ENCODE data around the gene PTGES3L. TPM values are rescaled to one million over a fixed set of nuclear protein-coding genes. Genes with fewer than 3 reads are reported as not detected.

The PTGES3L gene
- total RNA-seq, result 0.13 TPM in 2 replicates

GRCh38 chr17:42979511-42980273, at the start of gene PTGES3L:
PTGES3L (minus strand) TSS chr17:42980080; CDS start chr17:42980053, 27 bp downstream.
- peak in 1 of 2 donors; percentile 45 for DNase-seq (ENCODE audit: low read depth in 2 of 2)

GRCh38 chr17:43028221-43028861, 48.5 kb upstream of the PTGES3L start:
- DNase-seq (ENCODE audit: low read depth in 2 of 2), result no peak

GRCh38 chr17:43027091-43028032, 47.5 kb upstream of the PTGES3L start:
- no peak for DNase-seq (ENCODE audit: low read depth in 2 of 2)

GRCh38 chr17:43026595-43026994, 46.7 kb upstream of the PTGES3L start:
- DNase-seq (ENCODE audit: low read depth in 2 of 2), result no peak

GRCh38 chr17:43025766-43026537, 46.1 kb upstream of the PTGES3L start:
- DNase-seq (ENCODE audit: low read depth in 2 of 2), result no peak

- no peak for DNase-seq (ENCODE audit: low read depth in 2 of 2)
These were observed 45.4 kb upstream of the PTGES3L start for GRCh38 chr17:43025290-43025657.

- DNase-seq (ENCODE audit: low read depth in 2 of 2), result peak; percentile 91 to 95
These were observed 44.8 kb upstream of the PTGES3L start, which contains the start of gene RND2 for GRCh38 chr17:43024407-43025289. RND2 (plus strand) TSS chr17:43025231; CDS start chr17:43025348, 117 bp downstream.

- DNase-seq (ENCODE audit: low read depth in 2 of 2), result peak; percentile 43 to 80
These were observed 42.0 kb upstream of the PTGES3L start, which contains the start of gene VAT1 for GRCh38 chr17:43021741-43022512. VAT1 (minus strand) TSS chr17:43022385; CDS start chr17:43022322, 63 bp downstream.

GRCh38 chr17:43020789-43021740, 41.2 kb upstream of the PTGES3L start:
- peak; percentile 32 to 69 for DNase-seq (ENCODE audit: low read depth in 2 of 2)

- peak in 1 of 2 donors; percentile 66 for DNase-seq (ENCODE audit: low read depth in 2 of 2)
These were observed 40.2 kb upstream of the PTGES3L start for GRCh38 chr17:43020030-43020621.

GRCh38 chr17:43019418-43019817, 39.5 kb upstream of the PTGES3L start:
- no peak for DNase-seq (ENCODE audit: low read depth in 2 of 2)

- no peak for DNase-seq (ENCODE audit: low read depth in 2 of 2)
These were observed 39.1 kb upstream of the PTGES3L start for GRCh38 chr17:43018932-43019331.

- peak in 1 of 2 donors; percentile 32 for DNase-seq (ENCODE audit: low read depth in 2 of 2)
These were observed 38.4 kb upstream of the PTGES3L start for GRCh38 chr17:43018008-43018853.

- DNase-seq (ENCODE audit: low read depth in 2 of 2), result no peak
These were observed 36.3 kb upstream of the PTGES3L start for GRCh38 chr17:43016216-43016615.

- DNase-seq (ENCODE audit: low read depth in 2 of 2), result peak; percentile 52 to 72
These were observed 35.7 kb upstream of the PTGES3L start for GRCh38 chr17:43015579-43015978.

Measured in dermis microvascular lymphatic vessel endothelial cell (primary cell).